Measurements from ENCODE around the gene CT45A10. TPM values are rescaled to one million over a fixed set of nuclear protein-coding genes. Genes with fewer than 3 reads are reported as not detected.
"Not testable (repeated sequence)": the region's sequence is repeated elsewhere in the genome, so short reads cannot be mapped to it uniquely, and the experiment has no call there.

Gene CT45A10, protein sequence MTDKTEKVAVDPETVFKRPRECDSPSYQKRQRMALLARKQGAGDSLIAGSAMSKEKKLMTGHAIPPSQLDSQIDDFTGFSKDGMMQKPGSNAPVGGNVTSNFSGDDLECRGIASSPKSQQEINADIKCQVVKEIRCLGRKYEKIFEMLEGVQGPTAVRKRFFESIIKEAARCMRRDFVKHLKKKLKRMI
- total RNA-seq (2014; rRNA removed; shearing (Covaris generic)) = not detected in 2 replicates

DNA sequence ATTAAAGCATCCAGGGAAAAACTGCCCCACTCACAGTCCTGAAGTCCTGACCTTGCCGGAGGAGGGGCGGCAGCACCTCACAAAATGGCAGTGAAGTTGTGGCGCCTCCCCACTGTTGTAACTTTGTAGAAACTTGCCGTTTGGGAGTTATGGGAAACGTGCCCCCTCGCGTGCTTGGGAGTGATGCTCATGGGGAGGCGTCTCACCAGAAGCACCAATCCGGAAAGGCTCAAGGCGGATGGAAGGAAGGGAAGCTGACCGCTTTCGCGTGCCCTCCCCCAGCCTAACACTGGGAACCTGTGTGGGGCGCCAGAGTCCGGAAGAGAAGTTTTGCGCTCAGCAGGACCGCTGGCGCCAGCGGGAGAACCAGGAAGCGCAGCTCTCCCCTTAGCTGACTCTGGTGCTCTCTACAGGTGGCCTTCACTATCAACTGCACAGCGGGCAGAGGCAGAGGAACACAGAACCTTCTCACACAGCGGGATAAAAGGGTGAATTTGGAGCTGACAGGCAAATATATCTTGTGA, at the start of gene CT45A10, which contains the start of gene SAGE1:
Gene CT45A10 (minus strand): TSS at position 151 of the 524 bp plus-strand sequence. CDS start 8,100 bp downstream, outside the sequence.
Gene SAGE1 (plus strand): TSS at position 423 of the 524 bp plus-strand sequence. CDS start 2,527 bp downstream, outside the sequence.
- DNase-seq (ENCODE audit: low spot score) = no peak

DNA sequence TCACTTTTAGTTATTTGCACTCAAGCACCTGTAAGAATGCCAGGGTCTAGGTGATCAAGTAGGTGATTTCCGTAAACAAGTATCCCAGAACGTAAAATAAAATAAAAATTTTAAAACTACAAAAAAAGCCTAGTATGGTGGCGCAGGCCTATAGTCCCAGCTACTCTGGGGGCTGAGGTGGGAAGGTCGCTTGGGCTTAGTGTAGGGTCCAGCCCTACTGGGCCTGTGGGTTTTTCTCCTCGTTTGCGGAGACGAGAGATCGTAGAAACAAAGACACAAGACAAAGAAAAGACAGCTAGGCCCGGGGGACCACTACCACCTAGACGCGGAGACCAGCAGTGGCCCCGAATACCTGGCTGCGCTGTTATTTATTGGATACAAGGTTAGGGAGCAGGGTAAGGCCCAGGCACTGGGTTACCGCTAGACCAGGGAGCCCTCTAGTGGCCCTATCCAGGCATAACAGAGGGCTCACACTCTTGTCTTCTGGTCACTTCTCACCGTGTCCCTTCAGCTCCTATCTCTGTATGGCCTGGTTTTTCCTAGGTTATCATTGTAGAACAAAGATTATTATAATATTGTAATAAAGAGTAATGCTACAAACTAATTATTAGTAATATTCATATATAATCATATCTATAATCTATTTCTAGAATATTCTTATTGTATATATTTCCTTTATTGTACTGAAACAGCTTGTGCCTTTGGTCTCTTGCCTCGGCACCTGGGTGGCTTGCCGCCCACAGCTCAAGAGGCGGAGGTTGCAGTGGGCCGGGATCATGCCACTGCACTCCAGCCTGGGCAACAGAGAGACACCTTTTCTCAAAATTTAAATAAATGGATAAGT, 38.6 kb upstream of the CT45A10 start:
- peak; percentile 11 for DNase-seq (ENCODE audit: low spot score)

DNA sequence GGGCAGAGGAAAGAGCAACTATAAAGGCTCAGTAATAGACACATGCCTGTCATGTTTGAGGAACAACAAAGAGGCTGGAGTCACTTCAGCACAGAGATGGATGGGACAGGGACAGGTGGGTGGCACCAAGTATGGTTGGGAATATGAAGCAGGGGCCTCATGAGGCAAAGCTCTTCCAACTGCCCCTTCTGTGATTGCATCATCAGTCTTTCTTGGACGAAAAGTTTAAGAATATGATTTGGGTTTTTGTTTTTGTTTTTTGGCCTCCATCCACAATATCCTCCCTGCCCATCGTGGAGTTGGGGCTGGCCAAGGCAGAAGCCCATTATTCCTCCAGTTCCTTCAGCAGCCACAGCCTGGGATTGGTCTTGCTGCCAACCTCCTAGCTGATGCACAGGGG, 34.7 kb upstream of the CT45A10 start:
- no peak for DNase-seq (ENCODE audit: low spot score)

DNA sequence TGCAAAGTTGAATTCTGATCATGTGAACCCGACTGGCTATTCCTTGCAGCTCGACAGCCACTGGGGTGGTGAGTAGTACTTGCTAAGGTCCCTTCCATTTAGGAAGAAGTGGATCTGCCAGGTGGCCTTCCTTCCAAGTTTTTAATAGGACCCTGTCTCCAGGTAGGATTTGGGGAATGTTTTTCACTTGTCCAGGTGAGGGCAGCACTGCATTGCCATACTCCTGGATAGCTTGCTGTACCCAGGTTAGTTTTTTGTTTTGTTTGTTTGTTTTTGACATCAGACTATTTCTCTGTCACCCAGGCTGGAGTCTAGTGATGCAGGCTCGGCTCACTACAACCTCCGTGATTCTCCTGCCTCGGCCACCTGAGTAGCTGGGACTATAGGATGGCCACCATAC, 30.1 kb upstream of the CT45A10 start:
- no peak for DNase-seq (ENCODE audit: low spot score)

DNA sequence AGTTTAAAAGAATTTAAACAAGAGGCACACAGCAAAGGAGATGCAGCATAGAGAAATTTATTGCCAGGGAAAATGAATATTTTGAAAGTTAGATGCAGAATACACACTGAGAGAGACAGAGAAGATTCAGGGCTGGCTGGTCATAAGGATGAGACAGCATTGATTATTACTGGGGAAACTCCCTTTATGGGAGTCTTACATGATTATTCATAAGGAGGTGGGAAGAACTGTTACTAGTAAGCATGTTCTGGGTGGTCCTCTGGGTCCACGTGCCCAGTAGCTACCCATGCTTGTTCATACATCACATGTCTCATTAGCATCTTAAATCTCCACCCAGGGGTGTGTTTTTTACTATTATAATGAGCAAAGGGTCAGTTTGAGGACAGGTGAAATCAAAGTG, 27.3 kb upstream of the CT45A10 start:
- not testable (repeated sequence) for DNase-seq (ENCODE audit: low spot score)

DNA sequence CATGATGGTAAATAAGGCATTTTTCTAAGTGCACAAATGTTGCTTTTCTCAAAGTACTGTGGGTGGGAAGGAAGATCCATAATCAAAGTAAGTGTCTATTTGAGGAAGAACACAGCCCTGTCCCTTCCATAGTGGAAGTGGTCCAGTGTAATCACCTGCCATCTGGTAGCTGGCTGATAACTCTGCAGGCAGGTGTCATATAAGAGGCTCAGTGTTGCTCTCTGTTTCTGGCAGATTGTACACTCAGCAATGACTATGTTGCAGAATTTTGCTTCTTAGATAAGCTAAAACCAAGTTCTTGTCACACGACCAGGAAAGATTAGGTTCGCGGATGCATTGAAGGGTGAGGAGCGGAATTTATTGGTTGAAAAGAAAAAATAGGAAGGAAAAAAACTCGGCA, 21.2 kb upstream of the CT45A10 start:
- DNase-seq (ENCODE audit: low spot score) = no peak

DNA sequence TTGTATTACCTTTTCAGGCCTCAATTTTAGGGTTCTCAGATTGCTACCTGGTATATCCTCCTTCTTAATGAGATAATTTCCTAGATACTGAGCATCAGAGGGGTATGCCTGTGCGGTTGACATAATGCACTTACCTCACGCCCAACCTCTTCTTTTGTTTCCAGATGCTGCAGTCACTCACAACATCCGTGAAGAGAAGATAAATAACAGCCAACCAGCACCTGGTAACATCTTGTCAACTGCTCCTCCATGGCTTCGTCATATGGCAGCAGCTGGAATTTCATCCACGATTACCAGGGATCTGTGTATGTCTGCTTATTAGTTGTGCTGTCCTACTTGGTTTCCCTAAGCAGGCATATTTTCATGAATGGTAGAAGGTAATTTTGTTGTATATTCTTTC, 17.0 kb upstream of the CT45A10 start:
- DNase-seq (ENCODE audit: low spot score) = no peak

DNA sequence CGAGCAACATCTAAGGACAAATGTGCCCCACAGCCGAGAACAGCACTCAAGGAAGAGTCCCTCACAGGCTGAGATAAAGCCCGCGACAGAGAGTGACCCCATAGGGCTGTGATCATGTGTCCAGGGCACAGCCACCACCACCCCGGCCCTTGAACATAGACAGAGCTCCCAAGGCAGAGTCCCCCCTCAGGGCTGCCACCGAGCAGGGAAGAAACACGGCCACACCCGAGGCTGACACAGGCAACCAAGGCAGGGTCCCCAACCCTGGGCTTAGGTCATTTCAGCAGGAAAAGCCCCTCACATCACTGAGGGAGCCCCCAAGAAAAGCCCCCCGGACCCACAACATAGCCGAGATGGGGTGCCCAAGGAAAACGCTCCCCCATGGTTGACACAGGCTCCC, 463 bp downstream of the CT45A10 start:
- no peak for DNase-seq (ENCODE audit: low spot score)

DNA sequence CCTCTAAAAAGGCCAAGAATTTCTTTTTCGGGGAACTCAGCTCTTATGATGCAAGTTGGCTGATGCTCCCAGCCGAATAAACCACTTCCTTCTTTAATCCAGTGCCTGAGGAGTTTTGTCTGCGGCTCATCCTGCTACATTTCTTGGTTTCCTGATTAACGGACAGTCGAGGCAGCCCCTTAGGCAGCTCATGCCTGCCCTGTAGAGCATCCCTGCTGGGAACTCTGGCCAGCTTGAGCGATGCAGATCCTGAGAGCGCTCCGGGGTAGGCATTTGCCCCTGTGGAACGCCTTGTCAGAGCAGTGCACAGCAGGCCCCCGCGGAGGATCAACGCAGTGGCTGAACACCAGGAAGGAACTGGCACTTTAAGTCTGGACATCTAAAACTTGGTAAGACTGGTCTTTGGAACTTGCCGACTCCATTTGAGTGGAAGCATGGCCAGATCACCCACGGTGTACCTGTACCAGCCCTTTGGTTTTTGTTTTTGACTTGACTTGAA, 3.1 kb downstream of the CT45A10 start:
- DNase-seq (ENCODE audit: low spot score) = no peak

DNA sequence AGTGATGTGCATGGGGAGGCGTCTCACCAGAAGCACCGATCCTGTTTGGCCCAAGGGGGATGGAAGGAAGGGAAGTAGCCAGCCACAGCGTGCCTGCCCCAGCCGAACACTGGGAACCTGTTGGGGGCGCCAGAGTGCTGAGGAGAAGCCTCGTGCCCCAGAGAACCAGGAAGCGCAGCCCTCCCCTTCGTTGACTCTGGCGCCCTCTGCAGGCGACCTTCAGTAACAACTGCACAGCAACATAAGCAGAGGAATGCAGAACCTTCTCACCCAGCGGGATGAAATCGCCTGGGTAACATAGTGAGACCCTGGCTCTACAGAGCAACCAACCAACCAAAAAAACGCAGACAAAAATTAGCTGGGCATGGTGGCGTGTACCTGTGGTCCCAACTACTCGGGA, 4.3 kb downstream of the CT45A10 start:
- DNase-seq (ENCODE audit: low spot score) = peak; percentile 2

DNA sequence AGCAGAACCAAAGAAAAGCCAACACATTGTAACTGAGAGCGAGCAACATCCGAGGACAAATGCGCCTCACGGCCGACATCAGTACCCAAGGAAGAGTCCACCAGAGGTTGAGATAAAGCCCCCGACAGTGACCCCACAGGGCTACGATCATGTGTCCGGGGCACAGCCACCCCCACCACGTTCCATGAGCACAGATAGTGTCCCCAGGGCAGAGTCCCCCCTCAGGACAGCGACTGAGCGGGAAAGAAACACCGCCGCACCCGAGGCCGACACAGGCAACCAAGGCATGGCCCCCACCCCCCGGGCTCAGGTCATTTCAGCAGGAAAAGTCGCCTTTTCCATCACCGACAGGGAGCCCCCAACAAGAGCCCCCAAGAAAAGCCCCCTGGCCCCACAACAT, 5.0 kb downstream of the CT45A10 start:
- not testable (repeated sequence) for DNase-seq (ENCODE audit: low spot score)

DNA sequence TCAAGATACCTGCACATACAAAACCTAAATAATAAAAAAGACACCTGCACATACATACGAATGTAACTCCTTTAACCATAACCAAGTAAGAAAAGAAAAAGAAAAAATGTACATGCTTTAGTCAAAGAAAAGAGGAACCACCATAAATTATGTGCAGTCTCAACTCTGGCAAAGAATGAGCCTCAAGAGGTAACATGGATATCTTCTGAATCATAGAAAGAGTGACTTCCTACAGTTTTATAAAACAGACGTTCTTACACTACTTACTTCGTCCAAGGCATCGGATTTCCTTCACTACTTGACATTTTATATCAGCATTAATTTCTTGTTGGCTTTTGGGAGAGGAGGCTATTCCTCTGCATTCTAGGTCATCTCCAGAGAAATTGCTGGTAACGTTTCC, 10.5 kb downstream of the CT45A10 start:
- not testable (repeated sequence) for DNase-seq (ENCODE audit: low spot score)

DNA sequence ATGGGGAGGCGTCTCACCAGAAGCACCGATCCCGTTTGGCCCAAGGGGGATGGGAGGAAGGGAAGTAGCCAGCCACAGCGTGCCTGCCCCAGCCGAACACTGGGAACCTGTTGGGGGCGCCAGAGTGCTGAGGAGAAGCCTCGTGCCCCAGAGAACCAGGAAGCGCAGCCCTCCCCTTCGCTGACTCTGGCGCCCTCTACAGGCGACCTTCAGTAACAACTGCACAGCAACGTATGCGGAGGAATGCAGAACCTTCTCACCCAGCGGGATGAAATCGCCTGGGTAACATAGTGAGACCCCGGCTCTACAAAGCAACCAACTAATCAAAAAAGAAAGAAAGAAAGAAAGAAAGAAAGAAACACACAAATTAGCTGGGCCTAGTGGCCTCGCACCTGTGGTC, 21.5 kb downstream of the CT45A10 start, which contains the start of gene CT45A9:
Gene CT45A9 (minus strand): TSS at position 101 of the 400 bp plus-strand sequence. CDS start 3,751 bp downstream, outside the sequence.
- not testable (repeated sequence) for DNase-seq (ENCODE audit: low spot score)

DNA sequence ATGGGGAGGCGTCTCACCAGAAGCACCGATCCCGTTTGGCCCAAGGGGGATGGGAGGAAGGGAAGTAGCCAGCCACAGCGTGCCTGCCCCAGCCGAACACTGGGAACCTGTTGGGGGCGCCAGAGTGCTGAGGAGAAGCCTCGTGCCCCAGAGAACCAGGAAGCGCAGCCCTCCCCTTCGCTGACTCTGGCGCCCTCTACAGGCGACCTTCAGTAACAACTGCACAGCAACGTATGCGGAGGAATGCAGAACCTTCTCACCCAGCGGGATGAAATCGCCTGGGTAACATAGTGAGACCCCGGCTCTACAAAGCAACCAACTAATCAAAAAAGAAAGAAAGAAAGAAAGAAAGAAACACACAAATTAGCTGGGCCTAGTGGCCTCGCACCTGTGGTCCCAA, 38.8 kb downstream of the CT45A10 start, which contains the start of gene CT45A8:
Gene CT45A8 (minus strand): TSS at position 101 of the 400 bp plus-strand sequence. CDS start 3,755 bp downstream, outside the sequence.
- DNase-seq (ENCODE audit: low spot score) = not testable (repeated sequence)

DNA sequence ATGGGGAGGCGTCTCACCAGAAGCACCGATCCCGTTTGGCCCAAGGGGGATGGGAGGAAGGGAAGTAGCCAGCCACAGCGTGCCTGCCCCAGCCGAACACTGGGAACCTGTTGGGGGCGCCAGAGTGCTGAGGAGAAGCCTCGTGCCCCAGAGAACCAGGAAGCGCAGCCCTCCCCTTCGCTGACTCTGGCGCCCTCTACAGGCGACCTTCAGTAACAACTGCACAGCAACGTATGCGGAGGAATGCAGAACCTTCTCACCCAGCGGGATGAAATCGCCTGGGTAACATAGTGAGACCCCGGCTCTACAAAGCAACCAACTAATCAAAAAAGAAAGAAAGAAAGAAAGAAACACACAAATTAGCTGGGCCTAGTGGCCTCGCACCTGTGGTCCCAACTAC, 56.1 kb downstream of the CT45A10 start, which contains the start of gene CT45A7:
Gene CT45A7 (minus strand): TSS at position 101 of the 400 bp plus-strand sequence. CDS start 3,747 bp downstream, outside the sequence.
- DNase-seq (ENCODE audit: low spot score) = not testable (repeated sequence)

Other genes starting within 250 kb of the CT45A10 start
- not detected in 2 replicates for gene CT45A1, start 179.8 kb downstream of the CT45A10 start, total RNA-seq (2014; rRNA removed; shearing (Covaris generic))
- gene CT45A3, start 125.3 kb downstream of the CT45A10 start, total RNA-seq (2014; rRNA removed; shearing (Covaris generic)) = not detected in 2 replicates
- gene CT45A5, start 107.9 kb downstream of the CT45A10 start, total RNA-seq (2014; rRNA removed; shearing (Covaris generic)) = not detected in 2 replicates
- gene CT45A6, start 90.7 kb downstream of the CT45A10 start, total RNA-seq (2014; rRNA removed; shearing (Covaris generic)) = not detected in 2 replicates
- not detected in 2 replicates for gene CT45A2, start 73.4 kb downstream of the CT45A10 start, total RNA-seq (2014; rRNA removed; shearing (Covaris generic))
- gene CT45A7, start 56.2 kb downstream of the CT45A10 start, total RNA-seq (2014; rRNA removed; shearing (Covaris generic)) = not detected in 2 replicates
- not detected in 2 replicates for gene CT45A8, start 38.9 kb downstream of the CT45A10 start, total RNA-seq (2014; rRNA removed; shearing (Covaris generic))
- gene CT45A9, start 21.6 kb downstream of the CT45A10 start, total RNA-seq (2014; rRNA removed; shearing (Covaris generic)) = not detected in 2 replicates
- not detected in 2 replicates for gene SAGE1, start 272 bp upstream of the CT45A10 start, total RNA-seq (2014; rRNA removed; shearing (Covaris generic))
- gene MMGT1, start 80.5 kb upstream of the CT45A10 start, total RNA-seq (2014; rRNA removed; shearing (Covaris generic)) = 9.5 and 11.3 TPM in 2 replicates
- 6.8 and 12.2 TPM in 2 replicates for gene SLC9A6, start 92.0 kb upstream of the CT45A10 start, total RNA-seq (2014; rRNA removed; shearing (Covaris generic))

Data from A172 (cell line).